ENCODE results near the gene KCTD1.

DNA sequence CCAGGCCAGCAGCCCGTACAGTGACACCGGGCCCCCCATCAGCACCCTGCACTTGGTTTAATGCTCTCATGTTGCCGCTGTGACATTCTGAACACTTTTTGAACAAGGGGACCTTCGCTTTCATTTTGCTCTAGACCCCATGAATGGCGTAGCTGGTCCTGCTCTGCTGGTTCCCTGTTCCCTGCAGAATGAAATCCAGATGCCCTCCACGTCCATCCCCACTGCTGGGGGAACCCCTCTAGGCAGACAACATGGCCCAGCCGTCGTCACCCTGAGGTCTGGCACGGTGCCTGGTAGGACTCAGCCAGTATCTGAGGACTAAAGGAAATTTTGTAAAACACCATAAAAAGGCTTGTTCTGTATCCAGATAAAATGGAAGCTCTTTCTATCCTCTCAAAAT is 128.6 kb downstream of the KCTD1 start:
- TF ChIP-seq, protein P1, sequence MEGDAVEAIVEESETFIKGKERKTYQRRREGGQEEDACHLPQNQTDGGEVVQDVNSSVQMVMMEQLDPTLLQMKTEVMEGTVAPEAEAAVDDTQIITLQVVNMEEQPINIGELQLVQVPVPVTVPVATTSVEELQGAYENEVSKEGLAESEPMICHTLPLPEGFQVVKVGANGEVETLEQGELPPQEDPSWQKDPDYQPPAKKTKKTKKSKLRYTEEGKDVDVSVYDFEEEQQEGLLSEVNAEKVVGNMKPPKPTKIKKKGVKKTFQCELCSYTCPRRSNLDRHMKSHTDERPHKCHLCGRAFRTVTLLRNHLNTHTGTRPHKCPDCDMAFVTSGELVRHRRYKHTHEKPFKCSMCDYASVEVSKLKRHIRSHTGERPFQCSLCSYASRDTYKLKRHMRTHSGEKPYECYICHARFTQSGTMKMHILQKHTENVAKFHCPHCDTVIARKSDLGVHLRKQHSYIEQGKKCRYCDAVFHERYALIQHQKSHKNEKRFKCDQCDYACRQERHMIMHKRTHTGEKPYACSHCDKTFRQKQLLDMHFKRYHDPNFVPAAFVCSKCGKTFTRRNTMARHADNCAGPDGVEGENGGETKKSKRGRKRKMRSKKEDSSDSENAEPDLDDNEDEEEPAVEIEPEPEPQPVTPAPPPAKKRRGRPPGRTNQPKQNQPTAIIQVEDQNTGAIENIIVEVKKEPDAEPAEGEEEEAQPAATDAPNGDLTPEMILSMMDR (conservative IDR thresholded peaks at IDR 0.05; ENCODE audit: low read depth, low read length), result no peak
- TF ChIP-seq POLR2A (IDR thresholded peaks at IDR 0.05; ENCODE audit: low read depth, low read length) (no peak), MAZ (IDR thresholded peaks at IDR 0.05; ENCODE audit: borderline replicate concordance, low read depth, low read length) (no peak), CHD1 (IDR thresholded peaks at IDR 0.05; ENCODE audit: low read depth, low read length) (no peak), CEBPB (IDR thresholded peaks at IDR 0.05; ENCODE audit: low read depth, low read length) (no peak), RAD21 (IDR thresholded peaks at IDR 0.05; ENCODE audit: low read length) (no peak)
- TF ChIP-seq, protein P2, sequence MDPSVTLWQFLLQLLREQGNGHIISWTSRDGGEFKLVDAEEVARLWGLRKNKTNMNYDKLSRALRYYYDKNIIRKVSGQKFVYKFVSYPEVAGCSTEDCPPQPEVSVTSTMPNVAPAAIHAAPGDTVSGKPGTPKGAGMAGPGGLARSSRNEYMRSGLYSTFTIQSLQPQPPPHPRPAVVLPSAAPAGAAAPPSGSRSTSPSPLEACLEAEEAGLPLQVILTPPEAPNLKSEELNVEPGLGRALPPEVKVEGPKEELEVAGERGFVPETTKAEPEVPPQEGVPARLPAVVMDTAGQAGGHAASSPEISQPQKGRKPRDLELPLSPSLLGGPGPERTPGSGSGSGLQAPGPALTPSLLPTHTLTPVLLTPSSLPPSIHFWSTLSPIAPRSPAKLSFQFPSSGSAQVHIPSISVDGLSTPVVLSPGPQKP (IDR thresholded peaks at IDR 0.05; ENCODE audit: borderline replicate concordance, low read depth, low read length), result no peak
